GM21381 (cell line): ENCODE results near the gene SULT2B1.

Experiments
- ATAC-seq: cut with Tn5 transposase; IDR thresholded peaks from one replicate; pipeline ENCODE4 v1.9.1; 2021; ENCODE audit warnings: mild to moderate bottlenecking, moderate library complexity; ENCODE audit not compliant: unreplicated experiment

SULT2B1 gene

DNA sequence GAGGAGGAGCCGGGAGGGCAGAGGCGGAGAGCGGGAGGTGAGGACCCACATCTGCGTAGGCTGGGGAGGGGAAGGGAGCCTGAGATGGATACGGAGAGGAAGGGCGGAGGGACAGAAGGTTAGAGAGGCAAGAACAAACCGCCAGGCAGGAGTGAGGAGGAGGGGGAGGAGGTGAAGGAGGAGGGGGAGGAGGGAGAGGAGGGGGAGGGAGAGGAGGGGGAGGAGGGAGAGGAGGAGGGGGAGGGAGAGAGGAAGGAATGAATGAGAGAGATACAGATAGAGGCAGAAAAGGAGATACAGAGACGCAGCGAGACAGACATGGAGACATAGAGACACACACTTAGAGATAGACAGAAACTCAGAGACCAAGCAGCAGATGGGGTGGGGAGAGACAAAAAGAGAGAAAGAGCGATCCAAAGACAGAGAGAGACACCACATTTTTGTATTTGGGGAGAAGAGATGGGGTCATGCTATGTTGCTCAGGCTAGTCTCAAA lies 94.8 kb downstream of the SULT2B1 start:
- ATAC-seq: no peak

GRCh38 chr19:48648134-48648533 lies 96.2 kb downstream of the SULT2B1 start:
- no peak for ATAC-seq
